IgD-negative memory B cell (primary cell): ENCODE results near the gene IL1RL2. TPM values are rescaled to one million over a fixed set of nuclear protein-coding genes. Genes with fewer than 3 reads are reported as not detected.

Experiments
- H3K27ac Mint-ChIP-seq, 3 donors: one replicate each; pipeline ENCODE4 v1.8.0; 2020 to 2022; ENCODE audit warnings: mild to moderate bottlenecking in 3 of 3, mixed read lengths in 3 of 3, moderate library complexity in 1 of 3
- H3K27me3 Mint-ChIP-seq: one replicate; pipeline ENCODE4 v1.8.0; 2021; ENCODE audit warnings: mixed read lengths
- H3K36me3 Mint-ChIP-seq: one replicate; pipeline ENCODE4 v1.8.0; 2020; ENCODE audit warnings: mild to moderate bottlenecking, mixed read lengths
- H3K4me1 Mint-ChIP-seq, 3 donors: one replicate each; pipeline ENCODE4 v1.8.0; 2020 to 2022; ENCODE audit warnings: mixed read lengths in 3 of 3, mild to moderate bottlenecking in 1 of 3
- H3K4me3 Mint-ChIP-seq, 4 donors: one replicate each; pipeline ENCODE4 v1.8.0; 2020 to 2022; ENCODE audit warnings: mild to moderate bottlenecking in 4 of 4, mixed read lengths in 4 of 4, moderate library complexity in 3 of 4
- H3K9me3 Mint-ChIP-seq, 3 donors: one replicate each; pipeline ENCODE4 v1.8.0; 2020 to 2021; ENCODE audit warnings: mixed read lengths in 3 of 3, mild to moderate bottlenecking in 1 of 3
- polyA plus RNA-seq: library from polyadenylated mRNA; unstranded; fragments of 300-500 nt; fragmentation: Illumina TruSeq; gene quantifications from one replicate; pipeline ENCODE4 v1.2.3, GENCODE V29; 2021

The IL1RL2 gene
- polyA plus RNA-seq, 1 donor from 2014 or later, result not detected

GRCh38 chr2:102179788-102180686, 6.8 kb upstream of the IL1RL2 start:
- Mint-ChIP-seq H3K27me3 (peaks cover 10% of the 10 kb centered on the region), H3K27ac (no peak overlapping the region)

GRCh38 chr2:102180687-102180999, 6.2 kb upstream of the IL1RL2 start:
- Mint-ChIP-seq H3K9me3 (peaks cover 0 to 2% (median 0%) of the 10 kb centered on the region in 3 donors), H3K27ac (no peak overlapping the region), H3K27me3 (peaks cover 10% of the 10 kb centered on the region), H3K4me1 (no peaks in the 10 kb centered on the region), H3K4me3 (no peak overlapping the region), H3K36me3 (peaks cover 2% of the 10 kb centered on the region)

More at GRCh38 chr2:102179788-102180686, 6.8 kb upstream of the IL1RL2 start:
- H3K36me3 Mint-ChIP-seq, result peaks cover 2% of the 10 kb centered on the region
- H3K4me1 Mint-ChIP-seq, result no peaks in the 10 kb centered on the region
- no peak overlapping the region for H3K4me3 Mint-ChIP-seq
- H3K9me3 Mint-ChIP-seq, result peaks cover 0 to 2% (median 0%) of the 10 kb centered on the region in 3 donors

- Mint-ChIP-seq H3K36me3 (peaks cover 2% of the 10 kb centered on the region), H3K9me3 (peaks cover 0 to 2% (median 0%) of the 10 kb centered on the region in 3 donors), H3K27me3 (peaks cover 10% of the 10 kb centered on the region), H3K4me1 (no peaks in the 10 kb centered on the region), H3K27ac (no peak overlapping the region), H3K4me3 (no peak overlapping the region)
Observed at GRCh38 chr2:102181376-102181775, 5.4 kb upstream of the IL1RL2 start.

GRCh38 chr2:102181919-102182635, 4.7 kb upstream of the IL1RL2 start:
- Mint-ChIP-seq H3K4me1 (no peaks in the 10 kb centered on the region), H3K9me3 (peaks cover 0 to 2% (median 0%) of the 10 kb centered on the region in 3 donors), H3K27ac (no peak overlapping the region), H3K4me3 (no peak overlapping the region), H3K36me3 (peaks cover 2% of the 10 kb centered on the region), H3K27me3 (peaks cover 15% of the 10 kb centered on the region)

GRCh38 chr2:102184018-102184417, 2.8 kb upstream of the IL1RL2 start:
- Mint-ChIP-seq H3K9me3 (peaks cover 0 to 2% (median 0%) of the 10 kb centered on the region in 3 donors), H3K4me1 (peaks cover 0 to 4% (median 4%) of the 10 kb centered on the region in 3 donors), H3K27ac (no peak overlapping the region), H3K36me3 (peaks cover 2% of the 10 kb centered on the region), H3K27me3 (peaks cover 17% of the 10 kb centered on the region), H3K4me3 (no peak overlapping the region)

GRCh38 chr2:102184568-102184967, 2.3 kb upstream of the IL1RL2 start:
- no peak overlapping the region for H3K4me3 Mint-ChIP-seq
- H3K9me3 Mint-ChIP-seq, result peaks cover 0 to 2% (median 0%) of the 10 kb centered on the region in 3 donors
- no peak overlapping the region for H3K27ac Mint-ChIP-seq
- H3K36me3 Mint-ChIP-seq, result peaks cover 2% of the 10 kb centered on the region
- peaks cover 0 to 4% (median 4%) of the 10 kb centered on the region in 3 donors for H3K4me1 Mint-ChIP-seq
- peaks cover 17% of the 10 kb centered on the region for H3K27me3 Mint-ChIP-seq

GRCh38 chr2:102185347-102185746, 1.5 kb upstream of the IL1RL2 start:
- Mint-ChIP-seq H3K9me3 (peaks cover 0 to 2% (median 0%) of the 10 kb centered on the region in 3 donors), H3K4me3 (no peak overlapping the region), H3K27ac (no peak overlapping the region), H3K36me3 (peaks cover 2% of the 10 kb centered on the region), H3K27me3 (peaks cover 20% of the 10 kb centered on the region), H3K4me1 (peaks cover 0 to 4% (median 4%) of the 10 kb centered on the region in 3 donors)

- Mint-ChIP-seq H3K4me1 (peaks cover 0 to 4% (median 4%) of the 10 kb centered on the region in 3 donors), H3K27ac (no peak overlapping the region), H3K9me3 (peaks cover 0 to 1% (median 0%) of the 10 kb centered on the region in 3 donors), H3K36me3 (no peaks in the 10 kb centered on the region), H3K27me3 (peaks cover 20% of the 10 kb centered on the region), H3K4me3 (peak overlapping the region in 2 of 4 donors; percentile 16 to 39)
Observed at GRCh38 chr2:102187496-102188150, 800 bp downstream of the IL1RL2 start.

- Mint-ChIP-seq H3K4me1 (peaks cover 0 to 4% (median 4%) of the 10 kb centered on the region in 3 donors), H3K36me3 (no peaks in the 10 kb centered on the region), H3K4me3 (no peak overlapping the region), H3K27ac (no peak overlapping the region), H3K9me3 (no peaks in the 10 kb centered on the region), H3K27me3 (peaks cover 23% of the 10 kb centered on the region)
Observed at GRCh38 chr2:102190430-102191107, 3.7 kb downstream of the IL1RL2 start.

GRCh38 chr2:102191501-102191900, 4.7 kb downstream of the IL1RL2 start:
- Mint-ChIP-seq H3K27ac (no peak overlapping the region), H3K36me3 (no peaks in the 10 kb centered on the region), H3K4me1 (peaks cover 0 to 4% (median 4%) of the 10 kb centered on the region in 3 donors), H3K27me3 (peaks cover 19% of the 10 kb centered on the region), H3K4me3 (no peak overlapping the region), H3K9me3 (no peaks in the 10 kb centered on the region)

- H3K4me1 Mint-ChIP-seq, result no peaks in the 10 kb centered on the region
- H3K36me3 Mint-ChIP-seq, result no peaks in the 10 kb centered on the region
- no peak overlapping the region for H3K4me3 Mint-ChIP-seq
- H3K9me3 Mint-ChIP-seq, result no peaks in the 10 kb centered on the region
- H3K27me3 Mint-ChIP-seq, result peaks cover 15% of the 10 kb centered on the region
- no peak overlapping the region for H3K27ac Mint-ChIP-seq
Observed at GRCh38 chr2:102193074-102193473, 6.3 kb downstream of the IL1RL2 start.

GRCh38 chr2:102194609-102195268, 7.9 kb downstream of the IL1RL2 start:
- Mint-ChIP-seq H3K36me3 (no peaks in the 10 kb centered on the region), H3K27me3 (peaks cover 15% of the 10 kb centered on the region), H3K27ac (peak overlapping the region in 1 of 3 donors; percentile 21), H3K9me3 (no peaks in the 10 kb centered on the region), H3K4me3 (no peak overlapping the region), H3K4me1 (no peaks in the 10 kb centered on the region)

- Mint-ChIP-seq H3K4me1 (no peaks in the 10 kb centered on the region), H3K9me3 (no peaks in the 10 kb centered on the region), H3K27me3 (peaks cover 12% of the 10 kb centered on the region), H3K4me3 (no peak overlapping the region), H3K36me3 (no peaks in the 10 kb centered on the region), H3K27ac (no peak overlapping the region)
Observed at GRCh38 chr2:102197389-102198137, 10.7 kb downstream of the IL1RL2 start.
